ENCODE data around the gene KRT6C.
"Not testable (repeated sequence)": the region's sequence is repeated elsewhere in the genome, so short reads cannot be mapped to it uniquely, and the experiment has no call there.

Gene KRT6C

GRCh38 chr12:52499806-52500560 lies 26.4 kb upstream of the KRT6C start:
- no peak for DNase-seq

- DNase-seq = no peak
Observed at GRCh38 chr12:52498946-52499345, 25.3 kb upstream of the KRT6C start.

- DNase-seq = no peak
Observed at GRCh38 chr12:52497975-52498374, 24.4 kb upstream of the KRT6C start.

GRCh38 chr12:52496590-52497071 lies 23.0 kb upstream of the KRT6C start:
- DNase-seq = no peak

GRCh38 chr12:52496054-52496453 lies 22.4 kb upstream of the KRT6C start:
- no peak for DNase-seq

GRCh38 chr12:52495389-52495788 lies 21.8 kb upstream of the KRT6C start:
- DNase-seq = no peak

- no peak for DNase-seq
Observed at GRCh38 chr12:52494518-52494917, 20.9 kb upstream of the KRT6C start.

- DNase-seq = no peak
Observed at GRCh38 chr12:52494100-52494499, 20.5 kb upstream of the KRT6C start.

- DNase-seq = no peak
Observed at GRCh38 chr12:52493172-52493571, 19.6 kb upstream of the KRT6C start, which contains the start of gene KRT6A. TSS of gene KRT6A (minus strand) at chr12:52493257. CDS start at chr12:52493188, 69 bp downstream.

- DNase-seq = not testable (repeated sequence)
Observed at GRCh38 chr12:52492405-52492804, 18.8 kb upstream of the KRT6C start.

- DNase-seq = not testable (repeated sequence)
Observed at GRCh38 chr12:52491495-52491894, 17.9 kb upstream of the KRT6C start.

- DNase-seq = no peak
Observed at GRCh38 chr12:52488736-52489135, 15.1 kb upstream of the KRT6C start.

GRCh38 chr12:52487744-52488443 lies 14.3 kb upstream of the KRT6C start:
- DNase-seq = not testable (repeated sequence)

- no peak for DNase-seq
Observed at GRCh38 chr12:52487211-52487610, 13.6 kb upstream of the KRT6C start.

GRCh38 chr12:52486166-52487105 lies 12.8 kb upstream of the KRT6C start:
- DNase-seq = no peak

GRCh38 chr12:52480073-52480472 lies 6.5 kb upstream of the KRT6C start:
- DNase-seq = no peak

- no peak for DNase-seq
Observed at GRCh38 chr12:52477651-52478050, 4.0 kb upstream of the KRT6C start.

- no peak for DNase-seq
Observed at GRCh38 chr12:52474212-52474611, 607 bp upstream of the KRT6C start.

GRCh38 chr12:52469853-52470252 lies 3.8 kb downstream of the KRT6C start:
- DNase-seq = no peak

GRCh38 chr12:52464897-52465296 lies 8.7 kb downstream of the KRT6C start:
- DNase-seq = no peak

GRCh38 chr12:52461693-52462092 lies 11.9 kb downstream of the KRT6C start:
- DNase-seq = no peak

GRCh38 chr12:52458861-52459260 lies 14.7 kb downstream of the KRT6C start:
- DNase-seq = no peak

GRCh38 chr12:52455821-52456220 lies 17.8 kb downstream of the KRT6C start:
- DNase-seq = no peak

All from NK-92 treated with Interleukin-12 subunit alpha and Interleukin-12 subunit beta, amount 100 ng/mL, for 24 hours (cell line).